Fibroblast of villous mesenchyme (primary cell): Measurements from ENCODE around the gene GPR157. TPM values are rescaled to one million over a fixed set of nuclear protein-coding genes. Genes with fewer than 3 reads are reported as not detected.

ENCODE experiments used
- DNase-seq: peaks from one replicate; pipeline ENCODE4 v3.0.0-alpha.2; 2010; ENCODE audit warnings: low read depth
- H3K4me3 ChIP-seq: 2 replicates; pipeline ENCODE4 v1.5.1; 2011; ENCODE audit warnings: low read depth, mild to moderate bottlenecking, low read length
- CTCF ChIP-seq: IDR thresholded peaks from 2 replicates; pipeline ENCODE4 v1.5.1; 2012; ENCODE audit warnings: low read depth, mild to moderate bottlenecking, low read length; ENCODE audit not compliant: insufficient read depth
- total RNA-seq: library from RNA; depleted of rRNA; stranded (reverse); fragments of >200 nt; gene quantifications from 2 replicates; pipeline ENCODE4 v1.2.3, GENCODE V29; 2012

GPR157 gene
- total RNA-seq, 1 donor = 9.5 TPM

GRCh38 chr1:9078752-9079500, 50.0 kb downstream of the GPR157 start:
- no peak for TF ChIP-seq CTCF
- H3K4me3 ChIP-seq = no peak overlapping the region
- DNase-seq = peak; percentile 65

GRCh38 chr1:9078015-9078751, 50.7 kb downstream of the GPR157 start:
- no peak for TF ChIP-seq CTCF
- H3K4me3 ChIP-seq = no peak overlapping the region
- DNase-seq = peak; percentile 50

GRCh38 chr1:9075022-9075421, 53.9 kb downstream of the GPR157 start:
- TF ChIP-seq CTCF = no peak
- peak; percentile 87 for DNase-seq
- peak overlapping the region; percentile 36 for H3K4me3 ChIP-seq

GRCh38 chr1:9073143-9073542, 55.8 kb downstream of the GPR157 start:
- no peak for DNase-seq
- H3K4me3 ChIP-seq = no peak overlapping the region
- no peak for TF ChIP-seq CTCF

- DNase-seq = no peak
- TF ChIP-seq CTCF = no peak
- H3K4me3 ChIP-seq = no peak overlapping the region
Observed at GRCh38 chr1:9071554-9072235, 57.2 kb downstream of the GPR157 start.

GRCh38 chr1:9070486-9070885, 58.4 kb downstream of the GPR157 start:
- H3K4me3 ChIP-seq = no peak overlapping the region
- no peak for DNase-seq
- TF ChIP-seq CTCF = no peak
